Pons (tissue), 1 donor: Measurements from ENCODE around the gene OSCAR.
"Not testable (repeated sequence)": the region's sequence is repeated elsewhere in the genome, so short reads cannot be mapped to it uniquely, and the experiment has no call there.

Experiments
- DNase-seq: peaks from one replicate; pipeline ENCODE4 v3.0.0-alpha.2; 2016; ENCODE audit warnings: low spot score

Gene OSCAR

GRCh38 chr19:54125713-54126112 is 25.1 kb upstream of the OSCAR start:
- DNase-seq, result no peak

- no peak for DNase-seq
These were observed 23.8 kb upstream of the OSCAR start for GRCh38 chr19:54124393-54124792.

- DNase-seq, result no peak
These were observed 23.1 kb upstream of the OSCAR start for GRCh38 chr19:54123682-54124081.

- DNase-seq, result no peak
These were observed 20.7 kb upstream of the OSCAR start for GRCh38 chr19:54121259-54121658.

- peak; percentile 98 for DNase-seq
These were observed 14.8 kb upstream of the OSCAR start, which contains the start of the genes PRPF31 and TFPT for GRCh38 chr19:54115109-54116063. TSS of gene PRPF31 (plus strand) at chr19:54115754. CDS start at chr19:54118279, 2,525 bp downstream. TSS of gene TFPT (minus strand) at chr19:54115657. CDS start at chr19:54115269, 388 bp downstream.

- DNase-seq, result peak; percentile 37
These were observed 13.9 kb upstream of the OSCAR start for GRCh38 chr19:54114340-54115108.

GRCh38 chr19:54109651-54110050 is 9.0 kb upstream of the OSCAR start:
- DNase-seq, result no peak

- DNase-seq, result no peak
These were observed 7.9 kb upstream of the OSCAR start for GRCh38 chr19:54108496-54108895.

GRCh38 chr19:54107876-54108490 is 7.4 kb upstream of the OSCAR start:
- no peak for DNase-seq

GRCh38 chr19:54106716-54107115 is 6.1 kb upstream of the OSCAR start:
- no peak for DNase-seq

- DNase-seq, result no peak
These were observed 5.2 kb upstream of the OSCAR start for GRCh38 chr19:54105796-54106195.

GRCh38 chr19:54104998-54105715 is 4.6 kb upstream of the OSCAR start:
- no peak for DNase-seq

- DNase-seq, result peak; percentile 97
These were observed 2.0 kb upstream of the OSCAR start, which contains the start of gene NDUFA3 for GRCh38 chr19:54102421-54103169. TSS of gene NDUFA3 (plus strand) at chr19:54102855. CDS start at chr19:54102879, 24 bp downstream.

- not testable (repeated sequence) for DNase-seq
These were observed 724 bp downstream of the OSCAR start for GRCh38 chr19:54099903-54100255.

GRCh38 chr19:54099190-54099902 is 1.3 kb downstream of the OSCAR start:
- DNase-seq, result no peak

- DNase-seq, result peak; percentile 11
These were observed 3.9 kb downstream of the OSCAR start for GRCh38 chr19:54096617-54097106.

- not testable (repeated sequence) for DNase-seq
These were observed 4.6 kb downstream of the OSCAR start for GRCh38 chr19:54095859-54096616.

- no peak for DNase-seq
These were observed 5.3 kb downstream of the OSCAR start for GRCh38 chr19:54095136-54095858.
